Panc1 (cell line): ENCODE measurements around the gene MTHFS. TPM values are rescaled to one million over a fixed set of nuclear protein-coding genes. Genes with fewer than 3 reads are reported as not detected.
A peak's percentile ranks its signal among the peaks of the same experiment; 100 is the strongest.

Experiments
- ATAC-seq: fragments of 200-7000 bp; cut with Tn5 transposase; 2 replicates; pipeline ENCODE4 v1.9.1; 2020; ENCODE audit warnings: mild to moderate bottlenecking, moderate library complexity
- BruUV-seq: library from RNA; stranded (reverse); fragments of 400-500 nt; replicated peaks from 2 replicates; lab custom pipeline; 2021; lab: Mats Ljungman, UMichigan
- CTCF ChIA-PET: fragments of 300-600 bp; sonication (Branson Sonifier 250); formaldehyde crosslinking; loops from one replicate; lab custom pipeline; 2022; ENCODE audit warnings: antibody characterized with exemption; lab: Charles Lee
- POLR2A ChIA-PET: fragments of 300-600 bp; sonication (Branson Sonifier 250); formaldehyde crosslinking; loops from one replicate; lab custom pipeline; 2022; ENCODE audit warnings: antibody characterized with exemption; lab: Charles Lee
- DNase-seq: peaks from one replicate; pipeline ENCODE4 v3.0.0-alpha.2; 2010; ENCODE audit warnings: low read depth, low spot score
- H3K27ac ChIP-seq: 2 replicates; pipeline ENCODE4 v1.5.1; 2011; ENCODE audit warnings: mild to moderate bottlenecking, low read length, inconsistent platforms
- H3K27me3 ChIP-seq: fragments of 200-500 bp; sonication (Bioruptor generic); 2 replicates; pipeline ENCODE4 v1.6.0; 2014; ENCODE audit warnings: low read length, inconsistent platforms; ENCODE audit not compliant: control insufficient read depth, insufficient read depth
- H3K36me3 ChIP-seq: fragments of 200-500 bp; sonication (Bioruptor generic); 2 replicates; pipeline ENCODE4 v1.5.1; 2014; ENCODE audit warnings: inconsistent platforms, mild to moderate bottlenecking, low read length, moderate library complexity; ENCODE audit not compliant: control insufficient read depth, insufficient read depth
- H3K4me1 ChIP-seq: 2 replicates; pipeline ENCODE4 v1.5.1; 2011; ENCODE audit warnings: inconsistent platforms, mild to moderate bottlenecking, low read length, moderate library complexity; ENCODE audit not compliant: control insufficient read depth, insufficient read depth
- H3K4me3 ChIP-seq, 2 experiments: 2 replicates each; pipeline ENCODE4 v1.5.1; 2011 to 2012; ENCODE audit warnings: low read depth in 2 of 2, low read length in 2 of 2, mild to moderate bottlenecking in 2 of 2, inconsistent platforms in 1 of 2, moderate library complexity in 1 of 2
- H3K9me3 ChIP-seq: fragments of 200-500 bp; sonication (Bioruptor generic); 2 replicates; pipeline ENCODE4 v1.5.1; 2014; ENCODE audit warnings: low read depth, mild to moderate bottlenecking, inconsistent platforms, low read length, moderate library complexity; ENCODE audit not compliant: control insufficient read depth, insufficient read depth
- POLR2AphosphoS5 ChIP-seq: IDR thresholded peaks from 2 replicates; pipeline ENCODE4 v1.6.1; 2012; ENCODE audit warnings: mild to moderate bottlenecking, low read depth, low read length, moderate library complexity
- REST ChIP-seq, 2 experiments: IDR thresholded peaks; 2 replicates each; pipeline ENCODE4 v1.6.1; 2011 to 2012; ENCODE audit warnings: low read depth in 2 of 2, control low read depth in 1 of 2, low read length in 1 of 2, mild to moderate bottlenecking in 1 of 2, moderate library complexity in 1 of 2; ENCODE audit not compliant: insufficient read depth in 1 of 2
- SIN3A ChIP-seq: IDR thresholded peaks from 2 replicates; pipeline ENCODE4 v1.6.1; 2012; ENCODE audit warnings: low read depth, mild to moderate bottlenecking, low read length, moderate library complexity, borderline replicate concordance; ENCODE audit not compliant: insufficient read depth
- TCF7L2 ChIP-seq: IDR thresholded peaks from 2 replicates; pipeline ENCODE4 v1.6.1; 2011; ENCODE audit warnings: mild to moderate bottlenecking, low read depth, low read length, inconsistent platforms
- in situ Hi-C: cut with HindIII; loops from 2 replicates; pipeline ENCODE4 v1.10.0; 2016; ENCODE audit warnings: low sequenced_read_pairs, low pct_unique_long_range_greater_than_20kb
- intact Hi-C: fragments of 100-400 bp; cut with micrococcal nuclease; formaldehyde crosslinking; loops from one replicate; pipeline ENCODE4 v1.10.0; 2022; ENCODE audit not compliant: unreplicated experiment
- total RNA-seq: library from RNA; stranded (reverse); gene quantifications from one replicate; pipeline ENCODE4 v1.2.1, GENCODE V29; 2021; ENCODE audit not compliant: unreplicated experiment
- TF ChIP-seq, protein P1 (sequence below): fragments of 450-650 bp; IDR thresholded peaks from 2 replicates; pipeline ENCODE4 v1.5.1; 2017; ENCODE audit warnings: mild to moderate bottlenecking

The MTHFS gene
- total RNA-seq, 1 experiment from 2014 or later: 50.0 TPM

- H3K27me3 ChIP-seq: no peaks in the 10 kb centered on the region
- intact Hi-C loops (loop anchor here (10.0 kb wide), 1 partner anchor 514 kb away; no protein-coding TSS in a partner anchor), in situ Hi-C loops (no loop called here)
- BruUV-seq: no TSS peak
- H3K36me3 ChIP-seq: no peaks in the 10 kb centered on the region
- no peak overlapping the region for H3K4me3 ChIP-seq
- H3K27ac ChIP-seq: no peak overlapping the region
- POLR2A ChIA-PET: no interaction called here
- H3K4me1 ChIP-seq: no peaks in the 10 kb centered on the region
- TF ChIP-seq TCF7L2 (no peak), REST (IDR thresholded peaks at IDR 0.05; ENCODE audit: insufficient read depth in 1 of 2, low read depth in 2 of 2, low read length in 1 of 2) (no peak), SIN3A (no peak), POLR2AphosphoS5 (no peak)
- TF ChIP-seq, protein P1, sequence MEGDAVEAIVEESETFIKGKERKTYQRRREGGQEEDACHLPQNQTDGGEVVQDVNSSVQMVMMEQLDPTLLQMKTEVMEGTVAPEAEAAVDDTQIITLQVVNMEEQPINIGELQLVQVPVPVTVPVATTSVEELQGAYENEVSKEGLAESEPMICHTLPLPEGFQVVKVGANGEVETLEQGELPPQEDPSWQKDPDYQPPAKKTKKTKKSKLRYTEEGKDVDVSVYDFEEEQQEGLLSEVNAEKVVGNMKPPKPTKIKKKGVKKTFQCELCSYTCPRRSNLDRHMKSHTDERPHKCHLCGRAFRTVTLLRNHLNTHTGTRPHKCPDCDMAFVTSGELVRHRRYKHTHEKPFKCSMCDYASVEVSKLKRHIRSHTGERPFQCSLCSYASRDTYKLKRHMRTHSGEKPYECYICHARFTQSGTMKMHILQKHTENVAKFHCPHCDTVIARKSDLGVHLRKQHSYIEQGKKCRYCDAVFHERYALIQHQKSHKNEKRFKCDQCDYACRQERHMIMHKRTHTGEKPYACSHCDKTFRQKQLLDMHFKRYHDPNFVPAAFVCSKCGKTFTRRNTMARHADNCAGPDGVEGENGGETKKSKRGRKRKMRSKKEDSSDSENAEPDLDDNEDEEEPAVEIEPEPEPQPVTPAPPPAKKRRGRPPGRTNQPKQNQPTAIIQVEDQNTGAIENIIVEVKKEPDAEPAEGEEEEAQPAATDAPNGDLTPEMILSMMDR: peak; percentile 20; the same call in 1 of the 2 replicates
- H3K9me3 ChIP-seq: no peaks in the 10 kb centered on the region
- DNase-seq (no peak), ATAC-seq (no peak)
- CTCF ChIA-PET: no interaction called here
Observed at GRCh38 chr15:79858469-79858868, 38.3 kb downstream of the MTHFS start.

DNA sequence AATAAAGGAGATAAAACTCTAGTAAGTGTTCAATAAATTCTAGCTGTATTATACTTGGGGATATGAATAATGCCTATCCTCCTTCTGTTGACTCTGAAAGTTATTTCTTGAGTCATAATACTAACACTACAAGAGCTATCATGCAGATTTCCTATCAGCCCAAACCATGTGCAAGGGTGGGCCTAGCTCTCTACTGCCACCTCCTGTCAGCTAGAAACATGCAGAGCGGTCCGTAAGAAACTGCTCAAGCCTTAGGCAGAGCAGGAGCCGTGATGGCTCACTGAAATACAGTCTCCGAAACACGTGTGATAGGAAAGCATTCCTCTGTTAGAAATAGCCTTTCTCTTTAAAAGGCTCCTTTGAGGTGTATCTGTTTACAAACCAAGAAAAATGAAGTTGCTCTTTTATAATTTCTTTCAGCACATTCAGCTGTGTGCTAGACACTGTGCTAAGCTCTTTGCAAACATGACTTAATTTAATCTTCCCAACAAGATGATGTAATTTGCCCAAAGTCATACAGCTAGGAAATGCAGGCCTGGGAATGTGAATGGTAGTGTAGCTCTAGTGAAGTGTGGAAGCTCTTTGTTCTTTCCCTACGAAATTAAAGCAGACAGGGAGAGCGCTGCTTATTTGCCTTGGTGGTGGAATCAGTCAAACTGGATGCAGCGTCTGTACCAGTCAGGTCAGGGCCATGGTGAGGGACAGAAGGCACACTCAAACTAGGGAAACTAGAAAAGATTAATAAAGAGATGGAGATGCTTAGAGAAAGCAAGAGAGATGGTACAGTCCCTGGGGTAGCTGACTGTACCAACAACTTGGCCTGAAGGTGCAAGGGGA, 43.1 kb downstream of the MTHFS start:
- peak; percentile 84 for DNase-seq
- ChIA-PET POLR2A (interaction anchor here (0.7 kb wide), 1 partner anchor 68 kb away, joined by 4 read pairs; no protein-coding TSS in a partner anchor), CTCF (interaction anchor here (0.6 to 2.3 kb wide), 5 partner anchors 13 to 473 kb away, joined by 3 to 19 read pairs (median 4); no protein-coding TSS in a partner anchor)
- Histone ChIP-seq H3K9me3 (no peaks in the 10 kb centered on the region), H3K27ac (no peak overlapping the region), H3K27me3 (no peaks in the 10 kb centered on the region), H3K4me3 (no peak overlapping the region), H3K36me3 (no peaks in the 10 kb centered on the region), H3K4me1 (no peaks in the 10 kb centered on the region)
- in situ Hi-C loops: no loop called here
- TF ChIP-seq, protein P1: peak; percentile 98
- TF ChIP-seq SIN3A: no peak
- intact Hi-C loops: loop anchor here (5.0 to 10.0 kb wide), 3 partner anchors 81 to 509 kb away; no protein-coding TSS in a partner anchor
- ATAC-seq: peak; percentile 98
- BruUV-seq: no TSS peak
